ENCODE measurements around the gene USF2.

Gene USF2

GRCh38 chr19:35264268-35265125 is 4.3 kb upstream of the USF2 start:
- H3K27ac Mint-ChIP-seq: peak overlapping the region; percentile 10 to 87
- H3K4me1 Mint-ChIP-seq (ENCODE audit: low read depth in 2 of 2): peaks cover 21 to 25% of the 10 kb centered on the region in 2 donors
- no peak for DNase-seq
- H3K4me3 Mint-ChIP-seq: no peak overlapping the region
- H3K36me3 Mint-ChIP-seq (ENCODE audit: insufficient read depth): peaks cover 43% of the 10 kb centered on the region
- ATAC-seq (replicated peaks): no peak
- H3K9me3 Mint-ChIP-seq: no peaks in the 10 kb centered on the region
- no peaks in the 10 kb centered on the region for H3K27me3 Mint-ChIP-seq

GRCh38 chr19:35265126-35265899 is 3.4 kb upstream of the USF2 start:
- Mint-ChIP-seq H3K9me3 (no peaks in the 10 kb centered on the region), H3K27ac (peak overlapping the region; percentile 10 to 87), H3K27me3 (no peaks in the 10 kb centered on the region), H3K4me3 (peak overlapping the region; percentile 88 to 90), H3K36me3 (ENCODE audit: insufficient read depth) (peaks cover 43% of the 10 kb centered on the region), H3K4me1 (ENCODE audit: low read depth in 2 of 2) (peaks cover 21 to 25% of the 10 kb centered on the region in 2 donors)
- DNase-seq (no peak), ATAC-seq (replicated peaks) (no peak)

- ATAC-seq (replicated peaks) (no peak), DNase-seq (no peak)
- H3K9me3 Mint-ChIP-seq: no peaks in the 10 kb centered on the region
- H3K27me3 Mint-ChIP-seq: no peaks in the 10 kb centered on the region
- peak overlapping the region; percentile 10 to 87 for H3K27ac Mint-ChIP-seq
- peaks cover 23 to 24% of the 10 kb centered on the region in 2 donors for H3K4me1 Mint-ChIP-seq (ENCODE audit: low read depth in 2 of 2)
- peaks cover 47% of the 10 kb centered on the region for H3K36me3 Mint-ChIP-seq (ENCODE audit: insufficient read depth)
- peak overlapping the region; percentile 88 to 90 for H3K4me3 Mint-ChIP-seq
Observed at GRCh38 chr19:35265900-35266519, 2.8 kb upstream of the USF2 start.

- Mint-ChIP-seq H3K9me3 (no peaks in the 10 kb centered on the region), H3K27ac (peak overlapping the region; percentile 96 to 97), H3K36me3 (ENCODE audit: insufficient read depth) (peaks cover 53% of the 10 kb centered on the region), H3K4me1 (ENCODE audit: low read depth in 2 of 2) (peaks cover 23 to 25% of the 10 kb centered on the region in 2 donors), H3K4me3 (peak overlapping the region; percentile 88 to 90), H3K27me3 (no peaks in the 10 kb centered on the region)
- DNase-seq (no peak), ATAC-seq (replicated peaks) (no peak)
Observed at GRCh38 chr19:35266520-35267352, 2.0 kb upstream of the USF2 start.

- ATAC-seq (replicated peaks) (peak; percentile 18), DNase-seq (peak in 2 of 3 experiments; percentile 31 to 32)
- Mint-ChIP-seq H3K4me3 (peak overlapping the region; percentile 88 to 90), H3K27me3 (no peaks in the 10 kb centered on the region), H3K36me3 (ENCODE audit: insufficient read depth) (peaks cover 51% of the 10 kb centered on the region), H3K4me1 (ENCODE audit: low read depth in 2 of 2) (peaks cover 23 to 31% of the 10 kb centered on the region in 2 donors), H3K27ac (peak overlapping the region; percentile 96 to 97), H3K9me3 (no peaks in the 10 kb centered on the region)
Observed at GRCh38 chr19:35267353-35267817, 1.4 kb upstream of the USF2 start.

GRCh38 chr19:35267818-35268535 is 785 bp upstream of the USF2 start:
- peaks cover 53% of the 10 kb centered on the region for H3K36me3 Mint-ChIP-seq (ENCODE audit: insufficient read depth)
- no peaks in the 10 kb centered on the region for H3K9me3 Mint-ChIP-seq
- peak overlapping the region; percentile 88 to 90 for H3K4me3 Mint-ChIP-seq
- H3K4me1 Mint-ChIP-seq (ENCODE audit: low read depth in 2 of 2): peaks cover 23 to 34% of the 10 kb centered on the region in 2 donors
- DNase-seq: peak; percentile 62 to 72 (median 66)
- H3K27me3 Mint-ChIP-seq: no peaks in the 10 kb centered on the region
- peak; percentile 63 for ATAC-seq (replicated peaks)
- H3K27ac Mint-ChIP-seq: peak overlapping the region; percentile 96 to 97

- H3K27me3 Mint-ChIP-seq: no peaks in the 10 kb centered on the region
- peaks cover 30 to 42% of the 10 kb centered on the region in 2 donors for H3K4me1 Mint-ChIP-seq (ENCODE audit: low read depth in 2 of 2)
- peak overlapping the region in 1 of 2 donors; percentile 82 for H3K27ac Mint-ChIP-seq
- H3K4me3 Mint-ChIP-seq: peak overlapping the region; percentile 66 to 73
- peaks cover 56% of the 10 kb centered on the region for H3K36me3 Mint-ChIP-seq (ENCODE audit: insufficient read depth)
- DNase-seq (peak; percentile 59 to 66 (median 66)), ATAC-seq (replicated peaks) (peak; percentile 59)
- H3K9me3 Mint-ChIP-seq: no peaks in the 10 kb centered on the region
Observed at GRCh38 chr19:35269438-35270117, 816 bp downstream of the USF2 start.

- peak overlapping the region in 1 of 2 donors; percentile 82 for H3K27ac Mint-ChIP-seq
- H3K4me3 Mint-ChIP-seq: peak overlapping the region; percentile 66 to 73
- peaks cover 25 to 37% of the 10 kb centered on the region in 2 donors for H3K4me1 Mint-ChIP-seq (ENCODE audit: low read depth in 2 of 2)
- ATAC-seq (replicated peaks): no peak
- peaks cover 60% of the 10 kb centered on the region for H3K36me3 Mint-ChIP-seq (ENCODE audit: insufficient read depth)
- H3K27me3 Mint-ChIP-seq: no peaks in the 10 kb centered on the region
- H3K9me3 Mint-ChIP-seq: no peaks in the 10 kb centered on the region
- no peak for DNase-seq
Observed at GRCh38 chr19:35270381-35270811, 1.6 kb downstream of the USF2 start.

GRCh38 chr19:35271546-35271945 is 2.8 kb downstream of the USF2 start:
- ATAC-seq (replicated peaks) (no peak), DNase-seq (no peak)
- Mint-ChIP-seq H3K36me3 (ENCODE audit: insufficient read depth) (peaks cover 60% of the 10 kb centered on the region), H3K9me3 (no peaks in the 10 kb centered on the region), H3K27ac (peak overlapping the region in 1 of 2 donors; percentile 68), H3K4me1 (ENCODE audit: low read depth in 2 of 2) (peaks cover 15 to 28% of the 10 kb centered on the region in 2 donors), H3K4me3 (no peak overlapping the region), H3K27me3 (no peaks in the 10 kb centered on the region)

- Mint-ChIP-seq H3K4me1 (ENCODE audit: low read depth in 2 of 2) (peaks cover 14 to 27% of the 10 kb centered on the region in 2 donors), H3K4me3 (no peak overlapping the region), H3K27me3 (no peaks in the 10 kb centered on the region), H3K36me3 (ENCODE audit: insufficient read depth) (peaks cover 62% of the 10 kb centered on the region), H3K9me3 (no peaks in the 10 kb centered on the region), H3K27ac (peak overlapping the region in 1 of 2 donors; percentile 68)
- ATAC-seq (replicated peaks) (no peak), DNase-seq (no peak)
Observed at GRCh38 chr19:35272122-35272719, 3.5 kb downstream of the USF2 start.

- Mint-ChIP-seq H3K27me3 (no peaks in the 10 kb centered on the region), H3K4me1 (ENCODE audit: low read depth in 2 of 2) (peaks cover 13 to 21% of the 10 kb centered on the region in 2 donors), H3K36me3 (ENCODE audit: insufficient read depth) (peaks cover 54% of the 10 kb centered on the region), H3K4me3 (no peak overlapping the region), H3K9me3 (no peaks in the 10 kb centered on the region), H3K27ac (peak overlapping the region in 1 of 2 donors; percentile 18)
- DNase-seq (no peak), ATAC-seq (replicated peaks) (no peak)
Observed at GRCh38 chr19:35272954-35273649, 4.3 kb downstream of the USF2 start.
